ENCODE data around the gene NRXN3. TPM values are rescaled to one million over a fixed set of nuclear protein-coding genes. Genes with fewer than 3 reads are reported as not detected.

NRXN3 gene
- total RNA-seq, 2 experiments from 2014 or later = not detected

DNA sequence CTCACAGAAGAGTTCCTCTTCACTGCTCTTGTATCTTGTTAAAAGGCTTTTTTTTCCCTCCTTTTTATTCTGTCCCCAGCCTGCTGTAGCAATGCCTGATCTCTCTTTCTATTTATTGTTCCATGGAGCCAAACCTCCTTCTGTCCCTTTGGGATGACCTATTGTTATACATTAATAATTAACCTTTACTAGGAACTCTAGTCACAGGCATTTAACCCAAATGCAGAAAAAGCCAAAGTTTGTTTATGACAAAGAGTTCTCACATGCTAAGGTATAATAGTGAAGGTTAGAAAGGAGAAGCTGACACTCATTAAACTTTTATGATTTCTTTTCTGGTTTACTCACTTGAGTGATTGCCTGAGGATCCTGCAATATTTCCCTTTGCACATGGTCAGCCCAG is 535.8 kb downstream of the NRXN3 start:
- ChIA-PET CTCF (ENCODE audit: unreplicated experiment) (no interaction called here), POLR2A (no interaction called here)
- no TSS peak for BruUV-seq (replicated peaks)
- no peak overlapping the region for H3K4me2 ChIP-seq (ENCODE audit: low read length)
- DNase-seq (ENCODE audit: low spot score) = no peak
- H3K4me3 ChIP-seq (ENCODE audit: low read depth, low read length, poor library complexity, severe bottlenecking) = no peak overlapping the region
- intact Hi-C loops (cut with micrococcal nuclease; ENCODE audit: unreplicated experiment) = no loop called here
- H3K9me2 ChIP-seq (ENCODE audit: insufficient read depth, low read length) = no peaks in the 10 kb centered on the region
- H3K9me3 ChIP-seq (ENCODE audit: low read length) = no peaks in the 10 kb centered on the region
- TF ChIP-seq EZH2phosphoT487 (IDR thresholded peaks at IDR 0.05; ENCODE audit: borderline replicate concordance, low read depth, low read length) = no peak
- TF ChIP-seq, protein P1, sequence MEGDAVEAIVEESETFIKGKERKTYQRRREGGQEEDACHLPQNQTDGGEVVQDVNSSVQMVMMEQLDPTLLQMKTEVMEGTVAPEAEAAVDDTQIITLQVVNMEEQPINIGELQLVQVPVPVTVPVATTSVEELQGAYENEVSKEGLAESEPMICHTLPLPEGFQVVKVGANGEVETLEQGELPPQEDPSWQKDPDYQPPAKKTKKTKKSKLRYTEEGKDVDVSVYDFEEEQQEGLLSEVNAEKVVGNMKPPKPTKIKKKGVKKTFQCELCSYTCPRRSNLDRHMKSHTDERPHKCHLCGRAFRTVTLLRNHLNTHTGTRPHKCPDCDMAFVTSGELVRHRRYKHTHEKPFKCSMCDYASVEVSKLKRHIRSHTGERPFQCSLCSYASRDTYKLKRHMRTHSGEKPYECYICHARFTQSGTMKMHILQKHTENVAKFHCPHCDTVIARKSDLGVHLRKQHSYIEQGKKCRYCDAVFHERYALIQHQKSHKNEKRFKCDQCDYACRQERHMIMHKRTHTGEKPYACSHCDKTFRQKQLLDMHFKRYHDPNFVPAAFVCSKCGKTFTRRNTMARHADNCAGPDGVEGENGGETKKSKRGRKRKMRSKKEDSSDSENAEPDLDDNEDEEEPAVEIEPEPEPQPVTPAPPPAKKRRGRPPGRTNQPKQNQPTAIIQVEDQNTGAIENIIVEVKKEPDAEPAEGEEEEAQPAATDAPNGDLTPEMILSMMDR (conservative IDR thresholded peaks at IDR 0.05; ENCODE audit: low read length) = no peak
- H3K36me3 ChIP-seq (ENCODE audit: insufficient read depth, low read length) = no peaks in the 10 kb centered on the region
- no peaks in the 10 kb centered on the region for H3K4me1 ChIP-seq (ENCODE audit: insufficient read depth, low read length, poor library complexity, severe bottlenecking)
- no peaks in the 10 kb centered on the region for H3K79me2 ChIP-seq (ENCODE audit: insufficient read depth, low read depth, low read length)
- H3K27ac ChIP-seq (ENCODE audit: low read depth, low read length, poor library complexity, severe bottlenecking) = no peak overlapping the region
- H2AFZ ChIP-seq (ENCODE audit: low read length) = no peak overlapping the region
- H4K20me1 ChIP-seq (ENCODE audit: insufficient read depth, low read length) = no peaks in the 10 kb centered on the region

DNA sequence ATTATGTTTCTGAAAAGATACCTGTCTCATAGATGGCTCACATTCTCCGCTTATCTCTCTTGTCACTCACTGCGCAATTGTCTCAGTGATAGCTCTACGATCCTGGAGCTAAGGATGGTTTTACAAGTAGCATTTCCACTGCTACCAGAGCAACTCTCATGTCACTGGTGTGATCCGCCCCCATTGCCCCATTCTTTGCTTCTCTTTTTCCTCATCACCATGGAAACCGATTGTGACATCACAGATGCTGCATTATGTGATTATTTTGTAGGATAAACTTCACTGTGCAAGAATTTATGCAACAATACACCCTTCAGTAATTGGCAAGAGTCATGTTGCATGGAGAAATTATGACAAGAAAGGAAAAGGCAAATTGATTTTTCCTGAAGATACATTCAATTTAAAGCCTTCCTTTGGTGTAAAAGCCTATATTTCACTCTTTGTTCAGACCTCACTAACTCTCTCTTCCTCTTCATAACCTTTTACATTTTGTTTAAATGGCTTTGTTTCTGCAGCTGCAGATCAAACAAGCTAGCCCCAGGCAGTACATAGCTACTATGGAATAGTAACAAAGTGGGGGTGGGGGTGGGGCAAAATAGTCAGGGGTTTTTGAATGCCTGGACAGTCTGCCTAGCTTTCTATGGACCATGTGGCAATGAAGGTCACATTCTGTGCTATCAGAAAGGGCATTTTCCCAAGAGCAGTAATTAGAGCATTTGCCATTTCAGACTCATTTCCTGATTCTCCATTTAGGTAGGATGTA is 539.8 kb downstream of the NRXN3 start:
- intact Hi-C loops (cut with micrococcal nuclease; ENCODE audit: unreplicated experiment) = no loop called here
- ChIA-PET CTCF (ENCODE audit: unreplicated experiment) (no interaction called here), POLR2A (interaction anchor here (1.4 kb wide), 1 partner anchor 10 kb away, joined by 4 read pairs; no protein-coding TSS in a partner anchor)

DNA sequence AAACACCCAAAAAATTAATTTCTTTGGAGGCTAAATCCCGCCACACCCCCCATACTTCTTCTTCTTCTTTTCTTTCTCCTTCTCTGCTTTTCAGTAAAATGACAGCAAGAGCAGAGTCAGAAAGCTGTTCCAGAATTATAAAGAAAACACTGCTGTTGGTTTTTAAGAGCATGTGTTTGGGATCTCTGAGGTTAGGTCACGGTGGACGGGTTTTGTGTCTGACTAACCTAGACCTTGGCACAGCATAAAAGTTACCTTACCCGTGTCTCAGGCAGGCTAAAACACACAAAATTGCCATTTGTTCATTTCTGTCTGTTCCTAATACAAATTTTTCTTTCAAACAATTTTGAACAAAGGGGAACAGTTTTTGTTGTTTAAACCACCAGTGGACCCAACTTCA is 540.8 kb downstream of the NRXN3 start:
- Histone ChIP-seq H3K4me1 (ENCODE audit: insufficient read depth, low read length, poor library complexity, severe bottlenecking) (no peaks in the 10 kb centered on the region), H3K27ac (ENCODE audit: low read depth, low read length, poor library complexity, severe bottlenecking) (no peak overlapping the region), H3K79me2 (ENCODE audit: insufficient read depth, low read depth, low read length) (no peaks in the 10 kb centered on the region), H4K20me1 (ENCODE audit: insufficient read depth, low read length) (no peaks in the 10 kb centered on the region), H3K4me2 (ENCODE audit: low read length) (no peak overlapping the region), H3K9me3 (ENCODE audit: low read length) (no peaks in the 10 kb centered on the region), H2AFZ (ENCODE audit: low read length) (no peak overlapping the region), H3K4me3 (ENCODE audit: low read depth, low read length, poor library complexity, severe bottlenecking) (no peak overlapping the region), H3K9me2 (ENCODE audit: insufficient read depth, low read length) (no peaks in the 10 kb centered on the region), H3K36me3 (ENCODE audit: insufficient read depth, low read length) (no peaks in the 10 kb centered on the region)
- TF ChIP-seq, protein P1 (conservative IDR thresholded peaks at IDR 0.05; ENCODE audit: low read length) = no peak
- TF ChIP-seq EZH2phosphoT487 (IDR thresholded peaks at IDR 0.05; ENCODE audit: borderline replicate concordance, low read depth, low read length) = no peak
- no peak for DNase-seq (ENCODE audit: low spot score)
- BruUV-seq (replicated peaks) = no TSS peak
- ChIA-PET POLR2A (no interaction called here), CTCF (ENCODE audit: unreplicated experiment) (no interaction called here)
- intact Hi-C loops (cut with micrococcal nuclease; ENCODE audit: unreplicated experiment) = no loop called here

More for the DNA sequence above, 539.8 kb downstream of the NRXN3 start:
- Histone ChIP-seq H3K4me1 (ENCODE audit: insufficient read depth, low read length, poor library complexity, severe bottlenecking) (no peaks in the 10 kb centered on the region), H3K9me2 (ENCODE audit: insufficient read depth, low read length) (no peaks in the 10 kb centered on the region), H3K4me3 (ENCODE audit: low read depth, low read length, poor library complexity, severe bottlenecking) (no peak overlapping the region), H4K20me1 (ENCODE audit: insufficient read depth, low read length) (no peaks in the 10 kb centered on the region), H3K79me2 (ENCODE audit: insufficient read depth, low read depth, low read length) (no peaks in the 10 kb centered on the region), H3K36me3 (ENCODE audit: insufficient read depth, low read length) (no peaks in the 10 kb centered on the region), H3K27ac (ENCODE audit: low read depth, low read length, poor library complexity, severe bottlenecking) (no peak overlapping the region), H3K4me2 (ENCODE audit: low read length) (no peak overlapping the region), H2AFZ (ENCODE audit: low read length) (no peak overlapping the region), H3K9me3 (ENCODE audit: low read length) (no peaks in the 10 kb centered on the region)
- DNase-seq (ENCODE audit: low spot score) = no peak
- no peak for TF ChIP-seq EZH2phosphoT487 (IDR thresholded peaks at IDR 0.05; ENCODE audit: borderline replicate concordance, low read depth, low read length)
- TF ChIP-seq, protein P1 (conservative IDR thresholded peaks at IDR 0.05; ENCODE audit: low read length) = no peak
- BruUV-seq (replicated peaks) = no TSS peak
